Endothelial cell (in vitro differentiated cells): Measurements from ENCODE around the gene INPP5F. TPM values are rescaled to one million over a fixed set of nuclear protein-coding genes. Genes with fewer than 3 reads are reported as not detected.

Experiments
- DNase-seq: peaks from one replicate; pipeline ENCODE4 v3.0.0; 2021; ENCODE audit warnings: low spot score
- H3K27ac Mint-ChIP-seq: one replicate; pipeline ENCODE4 v1.8.0; 2021; ENCODE audit warnings: mixed read lengths, inconsistent platforms; ENCODE audit not compliant: unreplicated experiment
- H3K27me3 Mint-ChIP-seq: one replicate; pipeline ENCODE4 v1.8.0; 2021; ENCODE audit warnings: mild to moderate bottlenecking, moderate library complexity, mixed read lengths, inconsistent platforms; ENCODE audit not compliant: unreplicated experiment
- H3K36me3 Mint-ChIP-seq: one replicate; pipeline ENCODE4 v1.8.0; 2021; ENCODE audit warnings: mild to moderate bottlenecking, low read depth, mixed read lengths, inconsistent platforms; ENCODE audit not compliant: unreplicated experiment
- H3K4me1 Mint-ChIP-seq: one replicate; pipeline ENCODE4 v1.8.0; 2021; ENCODE audit warnings: mild to moderate bottlenecking, mixed read lengths, inconsistent platforms; ENCODE audit not compliant: unreplicated experiment
- H3K4me3 Mint-ChIP-seq: one replicate; pipeline ENCODE4 v1.8.0; 2021; ENCODE audit warnings: mild to moderate bottlenecking, mixed read lengths, inconsistent platforms; ENCODE audit not compliant: unreplicated experiment
- H3K9me3 Mint-ChIP-seq: one replicate; pipeline ENCODE4 v1.8.0; 2021; ENCODE audit warnings: mixed read lengths, inconsistent platforms; ENCODE audit not compliant: unreplicated experiment
- total RNA-seq: library from RNA; stranded (reverse); fragmentation: NEBNext Ultra II Directional; extraction: Animal tissue kit (Norgen Biotek cat#: 25700); gene quantifications from one replicate; pipeline ENCODE4 v1.2.1, GENCODE V29; 2021; ENCODE audit not compliant: unreplicated experiment
- TF ChIP-seq, protein P1 (sequence below): fragments of 200-600 bp; sonication (generic); IDR thresholded peaks from one replicate; pipeline ENCODE4 v1.5.0; 2021; ENCODE audit warnings: antibody characterized with exemption; ENCODE audit not compliant: unreplicated experiment

Gene INPP5F
- total RNA-seq, 1 donor from 2014 or later = 45.7 TPM

DNA sequence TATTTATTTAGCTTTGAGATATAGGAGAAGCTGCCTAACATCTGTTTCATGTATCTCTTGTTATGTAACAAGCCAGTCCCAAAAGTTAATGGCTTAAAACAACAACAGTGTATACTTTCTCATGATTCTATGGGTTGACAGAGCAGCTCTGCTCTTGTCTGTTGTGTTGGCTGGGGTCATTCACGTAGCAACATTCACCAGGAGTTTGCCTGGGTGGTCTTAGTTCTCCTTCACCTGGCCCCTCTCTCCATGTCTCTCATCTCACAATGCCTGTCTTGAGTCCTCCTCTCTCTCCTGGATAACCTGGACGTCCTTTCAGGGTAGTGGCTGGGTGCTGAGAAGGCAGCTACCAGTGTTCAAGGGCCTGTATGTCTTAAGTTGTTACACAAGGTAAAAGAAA, 27.5 kb downstream of the INPP5F start:
- no peak for DNase-seq
- Mint-ChIP-seq H3K4me3 (no peak overlapping the region), H3K9me3 (no peaks in the 10 kb centered on the region), H3K4me1 (peaks cover 13% of the 10 kb centered on the region), H3K27me3 (no peaks in the 10 kb centered on the region), H3K27ac (no peak overlapping the region), H3K36me3 (peaks cover 4% of the 10 kb centered on the region)
- TF ChIP-seq, protein P1, sequence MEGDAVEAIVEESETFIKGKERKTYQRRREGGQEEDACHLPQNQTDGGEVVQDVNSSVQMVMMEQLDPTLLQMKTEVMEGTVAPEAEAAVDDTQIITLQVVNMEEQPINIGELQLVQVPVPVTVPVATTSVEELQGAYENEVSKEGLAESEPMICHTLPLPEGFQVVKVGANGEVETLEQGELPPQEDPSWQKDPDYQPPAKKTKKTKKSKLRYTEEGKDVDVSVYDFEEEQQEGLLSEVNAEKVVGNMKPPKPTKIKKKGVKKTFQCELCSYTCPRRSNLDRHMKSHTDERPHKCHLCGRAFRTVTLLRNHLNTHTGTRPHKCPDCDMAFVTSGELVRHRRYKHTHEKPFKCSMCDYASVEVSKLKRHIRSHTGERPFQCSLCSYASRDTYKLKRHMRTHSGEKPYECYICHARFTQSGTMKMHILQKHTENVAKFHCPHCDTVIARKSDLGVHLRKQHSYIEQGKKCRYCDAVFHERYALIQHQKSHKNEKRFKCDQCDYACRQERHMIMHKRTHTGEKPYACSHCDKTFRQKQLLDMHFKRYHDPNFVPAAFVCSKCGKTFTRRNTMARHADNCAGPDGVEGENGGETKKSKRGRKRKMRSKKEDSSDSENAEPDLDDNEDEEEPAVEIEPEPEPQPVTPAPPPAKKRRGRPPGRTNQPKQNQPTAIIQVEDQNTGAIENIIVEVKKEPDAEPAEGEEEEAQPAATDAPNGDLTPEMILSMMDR = no peak

- TF ChIP-seq, protein P1 = no peak
- Mint-ChIP-seq H3K36me3 (peaks cover 4% of the 10 kb centered on the region), H3K27ac (no peak overlapping the region)
These were observed 28.2 kb downstream of the INPP5F start for GRCh38 chr10:119754085-119754484.

DNA sequence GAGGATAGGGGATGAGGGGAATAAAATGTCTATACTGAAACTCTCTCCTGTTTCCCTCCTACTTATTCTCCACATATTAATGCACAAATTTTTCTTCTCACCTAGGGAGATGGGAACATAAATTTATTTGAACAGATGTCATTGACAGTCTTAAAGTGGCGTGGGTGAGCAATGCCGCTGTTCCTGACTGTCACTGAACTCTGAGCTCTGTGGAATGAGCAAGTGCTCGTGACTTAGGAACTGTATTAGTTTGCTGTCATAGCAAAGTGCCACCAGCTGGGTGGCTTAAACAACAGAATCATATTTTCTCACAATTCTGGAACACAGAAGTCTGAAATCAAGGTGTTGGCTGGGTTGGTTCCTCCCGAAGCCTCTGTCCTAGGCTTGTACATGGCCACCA, 29.1 kb downstream of the INPP5F start:
- Mint-ChIP-seq H3K27ac (no peak overlapping the region), H3K27me3 (no peaks in the 10 kb centered on the region), H3K36me3 (no peaks in the 10 kb centered on the region)

More at GRCh38 chr10:119754085-119754484, 28.2 kb downstream of the INPP5F start:
- no peaks in the 10 kb centered on the region for H3K27me3 Mint-ChIP-seq
- peaks cover 13% of the 10 kb centered on the region for H3K4me1 Mint-ChIP-seq
- DNase-seq = no peak
- H3K9me3 Mint-ChIP-seq = no peaks in the 10 kb centered on the region
- no peak overlapping the region for H3K4me3 Mint-ChIP-seq

DNA sequence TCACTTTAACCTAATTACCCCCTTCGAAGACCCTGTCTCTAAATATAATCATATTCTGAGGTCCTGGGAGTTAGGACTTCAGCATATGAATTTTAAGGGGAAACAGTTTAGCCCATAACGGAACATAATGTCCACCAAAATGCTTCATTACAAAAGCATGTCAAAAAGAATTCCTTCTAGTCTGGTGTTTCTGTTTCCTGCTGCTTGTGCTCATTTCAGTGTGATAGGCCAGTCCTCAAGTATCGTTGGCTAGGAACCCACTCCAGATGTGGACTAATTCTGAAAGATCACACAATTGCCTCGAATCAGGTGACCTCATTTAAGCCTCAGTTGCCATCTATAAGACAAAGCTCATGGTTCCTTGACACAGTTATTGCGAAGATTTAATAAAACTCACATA, 29.6 kb downstream of the INPP5F start:
- Mint-ChIP-seq H3K36me3 (no peaks in the 10 kb centered on the region), H3K27me3 (no peaks in the 10 kb centered on the region), H3K4me1 (peaks cover 10% of the 10 kb centered on the region), H3K27ac (no peak overlapping the region), H3K4me3 (no peak overlapping the region), H3K9me3 (no peaks in the 10 kb centered on the region)
- TF ChIP-seq, protein P1 = no peak
- DNase-seq = no peak

More for the DNA sequence above, 29.1 kb downstream of the INPP5F start:
- TF ChIP-seq, protein P1 = no peak
- H3K9me3 Mint-ChIP-seq = no peaks in the 10 kb centered on the region
- peaks cover 13% of the 10 kb centered on the region for H3K4me1 Mint-ChIP-seq
- H3K4me3 Mint-ChIP-seq = no peak overlapping the region
- no peak for DNase-seq

GRCh38 chr10:119758448-119759195, 32.8 kb downstream of the INPP5F start:
- H3K36me3 Mint-ChIP-seq = peaks cover 3% of the 10 kb centered on the region
- no peaks in the 10 kb centered on the region for H3K9me3 Mint-ChIP-seq
- H3K4me1 Mint-ChIP-seq = no peaks in the 10 kb centered on the region
- H3K4me3 Mint-ChIP-seq = no peak overlapping the region
- H3K27me3 Mint-ChIP-seq = no peaks in the 10 kb centered on the region
- no peak overlapping the region for H3K27ac Mint-ChIP-seq
- DNase-seq = no peak
- TF ChIP-seq, protein P1 = no peak
